MM.1S (cell line): ENCODE measurements around the gene CCHCR1.

Experiments
- DNase-seq: peaks from one replicate; pipeline ENCODE4 v3.0.0-alpha.2; 2015
- H2AFZ ChIP-seq: fragments of 300-600 bp; sonication (generic); 2 replicates; pipeline ENCODE4 v1.6.0; 2016; ENCODE audit warnings: antibody characterized with exemption, low read length
- H3F3A ChIP-seq: fragments of 300-600 bp; sonication (generic); 2 replicates; pipeline ENCODE4 v1.6.1; 2016; ENCODE audit warnings: mild to moderate bottlenecking, antibody characterized with exemption, low read length, moderate library complexity, mixed read lengths; ENCODE audit not compliant: insufficient read depth
- H3K27ac ChIP-seq: fragments of 300-600 bp; sonication (generic); 2 replicates; pipeline ENCODE4 v1.5.1; 2016; ENCODE audit warnings: mild to moderate bottlenecking, low read length
- H3K27me3 ChIP-seq: fragments of 300-600 bp; sonication (generic); replicated peaks from 2 replicates; pipeline ENCODE4 v1.6.0; 2016; ENCODE audit warnings: low read length; ENCODE audit not compliant: insufficient read depth
- H3K36me3 ChIP-seq: fragments of 300-600 bp; sonication (generic); replicated peaks from 2 replicates; pipeline ENCODE4 v1.6.1; 2016; ENCODE audit warnings: mild to moderate bottlenecking, low read length, mixed read lengths; ENCODE audit not compliant: insufficient read depth
- H3K4me1 ChIP-seq: fragments of 300-600 bp; sonication (generic); 2 replicates; pipeline ENCODE4 v1.6.1; 2016; ENCODE audit warnings: low read length, mixed read lengths
- H3K4me2 ChIP-seq: fragments of 300-600 bp; sonication (generic); 2 replicates; pipeline ENCODE4 v1.6.0; 2016; ENCODE audit warnings: low read depth, low read length
- H3K4me3 ChIP-seq: fragments of 300-600 bp; sonication (generic); 2 replicates; pipeline ENCODE4 v1.5.1; 2016; ENCODE audit warnings: low read length, mixed read lengths
- H3K79me2 ChIP-seq: fragments of 300-600 bp; sonication (generic); 2 replicates; pipeline ENCODE4 v1.6.1; 2016; ENCODE audit warnings: mixed run types, low read length, mixed read lengths
- H3K9ac ChIP-seq: fragments of 300-600 bp; sonication (generic); 2 replicates; pipeline ENCODE4 v1.6.1; 2016; ENCODE audit warnings: low read length, mixed read lengths
- H3K9me2 ChIP-seq: fragments of 300-600 bp; sonication (generic); replicated peaks from 2 replicates; pipeline ENCODE4 v1.6.1; 2016; ENCODE audit warnings: mild to moderate bottlenecking, low read length, mixed read lengths; ENCODE audit not compliant: insufficient read depth
- H3K9me3 ChIP-seq: fragments of 300-600 bp; sonication (generic); replicated peaks from 2 replicates; pipeline ENCODE4 v1.6.1; 2016; ENCODE audit warnings: mild to moderate bottlenecking, low read length, mixed read lengths; ENCODE audit not compliant: insufficient read depth
- H4K20me1 ChIP-seq: fragments of 300-600 bp; sonication (generic); 2 replicates; pipeline ENCODE4 v1.6.1; 2016; ENCODE audit warnings: mild to moderate bottlenecking, low read length, moderate library complexity, mixed read lengths; ENCODE audit not compliant: insufficient read depth
- EZH2 ChIP-seq: fragments of 300-600 bp; sonication (generic); optimal IDR thresholded peaks from 2 replicates; pipeline ENCODE3; 2017; ENCODE audit warnings: low read depth, mild to moderate bottlenecking, antibody characterized with exemption, low read length, mixed read lengths
- EZH2phosphoT487 ChIP-seq: fragments of 300-600 bp; sonication (generic); IDR thresholded peaks from 2 replicates; pipeline ENCODE4 v1.6.1; 2018; ENCODE audit warnings: antibody characterized with exemption, low read length
- TF ChIP-seq, protein P1 (sequence below): fragments of 300-600 bp; sonication (generic); IDR thresholded peaks from 2 replicates; pipeline ENCODE4 v1.5.1; 2016; ENCODE audit warnings: antibody characterized with exemption, low read length, mixed read lengths

Gene CCHCR1

DNA sequence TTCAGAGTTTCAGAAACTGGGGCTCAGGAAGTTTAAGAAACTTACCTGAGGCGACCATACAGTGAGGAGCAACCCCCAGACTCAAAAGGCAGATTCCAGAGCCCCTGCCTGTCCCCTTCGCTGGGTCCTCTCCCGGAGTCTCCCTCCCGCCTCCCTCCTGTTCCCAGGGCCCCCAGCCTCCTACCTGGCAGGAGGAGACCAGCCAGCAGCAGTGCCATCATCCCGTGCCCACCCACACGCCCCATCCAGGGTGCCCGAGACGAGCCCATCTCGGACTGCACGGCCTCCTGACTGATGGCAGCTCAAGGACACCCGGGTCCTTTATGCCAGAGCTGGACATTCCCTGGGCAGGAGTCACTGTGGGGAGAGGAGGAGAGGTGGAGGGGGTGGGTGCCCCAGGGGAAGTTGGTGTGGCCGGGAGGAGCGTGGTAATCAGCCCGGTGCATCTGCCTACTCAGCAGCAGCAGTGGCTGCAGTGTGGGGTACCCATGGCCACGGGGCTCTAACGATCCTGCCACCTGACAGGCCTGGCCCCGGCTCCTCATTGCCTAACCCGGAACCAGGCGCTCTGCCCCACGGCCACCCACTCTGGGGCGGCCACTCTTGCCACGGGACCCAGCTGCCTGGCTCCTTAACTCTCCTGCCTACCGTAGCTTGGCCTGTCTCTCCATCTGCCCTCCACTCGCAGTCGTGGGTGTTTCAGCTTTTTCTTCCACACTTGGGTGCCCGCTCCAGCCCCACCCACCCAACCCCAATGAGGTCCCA, 37.3 kb downstream of the CCHCR1 start, which contains the start of gene CDSN:
CDSN (minus strand) TSS at position 296 of the 765 bp plus-strand sequence; CDS start at position 269, 27 bp downstream.
- H3K9me3 ChIP-seq = no peaks in the 10 kb centered on the region
- no peak within 1 kb of the TSS for H3K27ac ChIP-seq
- no peak within 1 kb of the TSS for H2AFZ ChIP-seq

DNA sequence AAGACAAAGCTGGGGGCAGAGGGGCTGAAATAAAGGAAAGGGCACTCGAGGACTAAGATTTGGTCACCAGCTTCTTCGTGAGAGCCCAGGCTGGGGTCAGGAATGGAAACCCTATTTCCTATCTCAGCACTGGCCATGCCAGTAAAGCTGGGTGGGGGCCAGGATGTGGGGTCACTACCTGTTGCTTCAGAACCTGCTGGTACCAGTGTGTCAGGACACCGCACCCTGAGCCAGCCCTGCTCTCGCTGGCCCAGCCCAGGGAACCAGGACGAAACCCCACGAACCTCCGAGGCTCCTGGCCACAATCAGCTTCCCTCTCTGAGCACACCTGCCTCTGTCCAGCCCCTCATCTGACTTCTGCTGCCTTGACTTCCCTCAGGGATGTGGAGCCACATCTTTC, 39.4 kb downstream of the CCHCR1 start:
- TF ChIP-seq EZH2 (no peak), EZH2phosphoT487 (no peak)
- TF ChIP-seq, protein P1, sequence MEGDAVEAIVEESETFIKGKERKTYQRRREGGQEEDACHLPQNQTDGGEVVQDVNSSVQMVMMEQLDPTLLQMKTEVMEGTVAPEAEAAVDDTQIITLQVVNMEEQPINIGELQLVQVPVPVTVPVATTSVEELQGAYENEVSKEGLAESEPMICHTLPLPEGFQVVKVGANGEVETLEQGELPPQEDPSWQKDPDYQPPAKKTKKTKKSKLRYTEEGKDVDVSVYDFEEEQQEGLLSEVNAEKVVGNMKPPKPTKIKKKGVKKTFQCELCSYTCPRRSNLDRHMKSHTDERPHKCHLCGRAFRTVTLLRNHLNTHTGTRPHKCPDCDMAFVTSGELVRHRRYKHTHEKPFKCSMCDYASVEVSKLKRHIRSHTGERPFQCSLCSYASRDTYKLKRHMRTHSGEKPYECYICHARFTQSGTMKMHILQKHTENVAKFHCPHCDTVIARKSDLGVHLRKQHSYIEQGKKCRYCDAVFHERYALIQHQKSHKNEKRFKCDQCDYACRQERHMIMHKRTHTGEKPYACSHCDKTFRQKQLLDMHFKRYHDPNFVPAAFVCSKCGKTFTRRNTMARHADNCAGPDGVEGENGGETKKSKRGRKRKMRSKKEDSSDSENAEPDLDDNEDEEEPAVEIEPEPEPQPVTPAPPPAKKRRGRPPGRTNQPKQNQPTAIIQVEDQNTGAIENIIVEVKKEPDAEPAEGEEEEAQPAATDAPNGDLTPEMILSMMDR = no peak
- no peak overlapping the region for H3K9ac ChIP-seq
- H3K9me2 ChIP-seq = no peaks in the 10 kb centered on the region
- H3K4me1 ChIP-seq = no peaks in the 10 kb centered on the region
- H3K9me3 ChIP-seq = no peaks in the 10 kb centered on the region
- no peak overlapping the region for H3K27ac ChIP-seq
- no peaks in the 10 kb centered on the region for H3F3A ChIP-seq
- H4K20me1 ChIP-seq = no peaks in the 10 kb centered on the region
- no peaks in the 10 kb centered on the region for H3K79me2 ChIP-seq
- DNase-seq = no peak
- H3K4me2 ChIP-seq = no peak overlapping the region
- no peaks in the 10 kb centered on the region for H3K36me3 ChIP-seq
- no peak overlapping the region for H2AFZ ChIP-seq
- H3K27me3 ChIP-seq = peaks cover 74% of the 10 kb centered on the region
- H3K4me3 ChIP-seq = no peak overlapping the region

More for the DNA sequence above, 37.3 kb downstream of the CCHCR1 start, which contains the start of gene CDSN:
- no peak for DNase-seq
- no peaks in the 10 kb centered on the region for H3K36me3 ChIP-seq
- no peaks in the 10 kb centered on the region for H4K20me1 ChIP-seq
- no peak within 1 kb of the TSS for H3K4me3 ChIP-seq
- no peaks in the 10 kb centered on the region for H3K4me1 ChIP-seq
- H3K9ac ChIP-seq = no peak within 1 kb of the TSS
- H3K9me2 ChIP-seq = no peaks in the 10 kb centered on the region
- H3K27me3 ChIP-seq = peaks cover 66% of the 10 kb centered on the region
- no peak within 1 kb of the TSS for H3K4me2 ChIP-seq
- H3F3A ChIP-seq = no peaks in the 10 kb centered on the region
- no peaks in the 10 kb centered on the region for H3K79me2 ChIP-seq
- TF ChIP-seq EZH2phosphoT487 = no peak
- no peak for TF ChIP-seq EZH2
- TF ChIP-seq, protein P1 = no peak

DNA sequence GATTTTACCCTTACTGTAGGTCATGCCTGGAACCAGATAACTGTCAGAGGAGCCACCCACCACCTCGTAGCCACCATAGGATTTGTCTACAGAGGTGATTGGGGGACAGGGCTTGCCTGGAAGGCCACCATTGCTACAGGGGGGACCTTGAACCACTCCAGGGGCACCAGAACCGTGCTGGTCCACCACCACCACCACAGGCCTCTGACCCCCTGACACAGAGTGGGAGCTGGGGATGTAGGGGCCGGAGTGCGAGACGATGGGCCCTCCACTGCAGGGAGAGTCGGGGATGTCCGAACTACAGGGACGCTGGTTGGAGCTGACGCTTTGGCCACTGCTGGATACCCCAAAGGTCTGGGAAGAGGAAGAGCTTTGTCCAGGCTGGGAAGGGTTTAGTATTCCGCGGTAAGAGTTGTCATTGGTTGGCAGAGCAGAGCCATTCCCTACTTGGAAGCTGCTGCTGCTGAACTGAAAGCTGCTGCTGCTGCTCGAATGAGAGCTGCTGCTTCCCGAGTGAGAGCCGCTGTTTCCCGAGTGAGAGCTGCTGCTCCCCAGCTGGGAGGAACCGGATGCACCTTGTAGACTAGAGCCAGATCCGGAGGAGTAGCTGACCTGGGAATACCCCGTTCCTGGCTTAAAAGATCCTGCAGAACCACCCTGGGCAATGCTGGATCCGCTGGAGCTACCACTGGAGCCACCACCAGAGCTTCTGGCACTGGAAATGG, 40.8 kb downstream of the CCHCR1 start:
- no peak overlapping the region for H3K9ac ChIP-seq
- no peak overlapping the region for H3K4me2 ChIP-seq
- H3K4me3 ChIP-seq = no peak overlapping the region
- peaks cover 76% of the 10 kb centered on the region for H3K27me3 ChIP-seq
- DNase-seq = no peak
- H3K9me2 ChIP-seq = no peaks in the 10 kb centered on the region
- TF ChIP-seq, protein P1 = no peak
- TF ChIP-seq EZH2 (no peak), EZH2phosphoT487 (no peak)
- H3K36me3 ChIP-seq = no peaks in the 10 kb centered on the region
- no peaks in the 10 kb centered on the region for H3F3A ChIP-seq
- no peak overlapping the region for H3K27ac ChIP-seq
- H3K9me3 ChIP-seq = no peaks in the 10 kb centered on the region
- no peaks in the 10 kb centered on the region for H4K20me1 ChIP-seq
- H3K4me1 ChIP-seq = no peaks in the 10 kb centered on the region
- H3K79me2 ChIP-seq = no peaks in the 10 kb centered on the region
- H2AFZ ChIP-seq = no peak overlapping the region
